Measurements from ENCODE around the gene TROAP.

TROAP gene

GRCh38 chr12:49342066-49342913, 19.2 kb downstream of the TROAP start:
- DNase-seq (ENCODE audit: low read depth in 2 of 2): peak; percentile 69 to 79

GRCh38 chr12:49342914-49343731, 20.1 kb downstream of the TROAP start:
- no peak for DNase-seq (ENCODE audit: low read depth in 2 of 2)

- no peak for DNase-seq (ENCODE audit: low read depth in 2 of 2)
Measured at GRCh38 chr12:49344486-49345050, 21.5 kb downstream of the TROAP start.

- no peak for DNase-seq (ENCODE audit: low read depth in 2 of 2)
Measured at GRCh38 chr12:49345051-49345824, 22.2 kb downstream of the TROAP start.

GRCh38 chr12:49345825-49346658, 23.0 kb downstream of the TROAP start:
- DNase-seq (ENCODE audit: low read depth in 2 of 2): no peak

GRCh38 chr12:49346659-49347310, 23.7 kb downstream of the TROAP start, which contains the start of gene DNAJC22:
DNAJC22 (plus strand) TSS chr12:49346888; CDS start chr12:49348873, 1,985 bp downstream.
- no peak for DNase-seq (ENCODE audit: low read depth in 2 of 2)

GRCh38 chr12:49347311-49348193, 24.5 kb downstream of the TROAP start:
- peak; percentile 62 to 63 for DNase-seq (ENCODE audit: low read depth in 2 of 2)

GRCh38 chr12:49348781-49349180, 25.7 kb downstream of the TROAP start:
- DNase-seq (ENCODE audit: low read depth in 2 of 2): no peak

- no peak for DNase-seq (ENCODE audit: low read depth in 2 of 2)
Measured at GRCh38 chr12:49349266-49349665, 26.2 kb downstream of the TROAP start.

GRCh38 chr12:49352351-49352750, 29.3 kb downstream of the TROAP start:
- no peak for DNase-seq (ENCODE audit: low read depth in 2 of 2)

GRCh38 chr12:49355913-49356312, 32.9 kb downstream of the TROAP start:
- no peak for DNase-seq (ENCODE audit: low read depth in 2 of 2)

- DNase-seq (ENCODE audit: low read depth in 2 of 2): no peak
Measured at GRCh38 chr12:49357103-49357678, 34.1 kb downstream of the TROAP start.

- no peak for DNase-seq (ENCODE audit: low read depth in 2 of 2)
Measured at GRCh38 chr12:49358483-49359141, 35.6 kb downstream of the TROAP start.

- no peak for DNase-seq (ENCODE audit: low read depth in 2 of 2)
Measured at GRCh38 chr12:49359671-49360070, 36.6 kb downstream of the TROAP start.

GRCh38 chr12:49362077-49362476, 39.0 kb downstream of the TROAP start:
- DNase-seq (ENCODE audit: low read depth in 2 of 2): no peak

GRCh38 chr12:49364989-49365388, 41.9 kb downstream of the TROAP start:
- DNase-seq (ENCODE audit: low read depth in 2 of 2): no peak

- no peak for DNase-seq (ENCODE audit: low read depth in 2 of 2)
Measured at GRCh38 chr12:49365542-49365941, 42.5 kb downstream of the TROAP start.

GRCh38 chr12:49366096-49366651, 43.1 kb downstream of the TROAP start:
- DNase-seq (ENCODE audit: low read depth in 2 of 2): no peak

Measured in activated CD4-positive, alpha-beta T cell treated with anti-CD3 and anti-CD28 coated beads for 24 hours (primary cell).